ENCODE data around the gene C21orf58.
"Not testable (repeated sequence)": the region's sequence is repeated elsewhere in the genome, so short reads cannot be mapped to it uniquely, and the experiment has no call there.

The C21orf58 gene

DNA sequence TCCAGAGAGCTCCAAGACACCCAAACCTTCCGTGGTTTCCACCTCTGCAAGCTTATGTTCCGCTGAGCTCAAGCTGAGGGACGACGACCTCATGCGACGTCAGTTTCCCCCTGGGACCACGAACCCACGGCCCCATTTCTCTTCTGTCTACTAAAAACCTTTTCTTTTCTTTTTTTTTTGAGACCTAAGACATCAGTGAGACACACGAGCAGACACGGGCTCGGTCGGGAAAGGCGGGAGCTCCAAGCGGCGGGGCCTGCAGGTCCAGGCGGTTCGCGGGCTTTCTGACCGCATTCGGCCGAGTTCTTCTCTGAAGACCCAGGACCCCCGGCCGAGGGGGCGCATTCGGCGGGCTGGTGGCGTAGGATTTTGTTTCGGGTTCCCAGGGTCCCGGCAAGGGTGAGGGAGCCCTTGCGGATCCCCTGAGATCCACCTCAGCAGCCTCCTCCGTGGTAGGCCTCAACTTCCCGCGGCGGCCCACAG lies 402 bp downstream of the C21orf58 start:
- DNase-seq (ENCODE audit: low spot score), result no peak

DNA sequence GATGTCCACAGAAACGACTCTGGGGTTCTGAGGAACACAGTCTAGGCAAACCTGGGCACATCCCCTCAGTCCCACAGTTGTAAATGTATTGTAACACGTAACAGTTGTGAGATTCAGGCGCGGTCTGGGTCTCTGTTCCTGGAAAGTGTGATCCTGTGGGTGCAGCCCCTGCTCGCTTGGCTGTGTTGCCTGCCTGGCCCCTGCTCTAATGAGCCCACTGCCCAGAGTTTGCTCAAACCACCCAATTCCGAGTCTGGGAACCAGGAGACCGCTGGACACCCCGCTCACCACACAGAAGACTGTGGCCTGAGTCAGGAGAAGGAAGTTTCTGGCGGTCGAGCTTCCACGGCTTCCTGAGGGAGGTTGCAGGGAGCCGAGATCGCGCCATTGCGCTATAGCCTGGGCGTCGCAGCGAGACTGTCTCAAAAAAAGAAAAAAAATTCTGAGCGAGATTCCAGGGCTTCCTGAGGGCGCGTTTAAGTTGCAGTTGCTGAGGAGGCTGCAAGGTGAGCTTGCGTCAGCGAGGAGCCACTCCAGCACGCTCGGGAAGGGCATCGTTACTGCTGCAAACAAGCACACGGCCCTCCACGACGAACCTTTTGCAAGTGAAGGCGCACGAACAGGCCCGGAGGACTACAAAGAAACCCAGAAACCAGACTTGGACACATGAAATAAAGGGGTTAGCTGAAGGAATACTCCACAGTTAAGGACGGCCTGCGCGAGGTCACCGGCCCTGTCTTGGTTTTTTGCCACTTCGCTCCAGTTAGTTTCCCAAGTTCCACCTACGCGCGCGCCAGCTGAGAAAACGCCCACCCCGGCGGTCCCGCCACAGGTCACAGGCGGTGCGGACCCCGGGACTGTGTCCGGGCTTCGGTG lies 1.1 kb downstream of the C21orf58 start:
- no peak for DNase-seq (ENCODE audit: low spot score)

DNA sequence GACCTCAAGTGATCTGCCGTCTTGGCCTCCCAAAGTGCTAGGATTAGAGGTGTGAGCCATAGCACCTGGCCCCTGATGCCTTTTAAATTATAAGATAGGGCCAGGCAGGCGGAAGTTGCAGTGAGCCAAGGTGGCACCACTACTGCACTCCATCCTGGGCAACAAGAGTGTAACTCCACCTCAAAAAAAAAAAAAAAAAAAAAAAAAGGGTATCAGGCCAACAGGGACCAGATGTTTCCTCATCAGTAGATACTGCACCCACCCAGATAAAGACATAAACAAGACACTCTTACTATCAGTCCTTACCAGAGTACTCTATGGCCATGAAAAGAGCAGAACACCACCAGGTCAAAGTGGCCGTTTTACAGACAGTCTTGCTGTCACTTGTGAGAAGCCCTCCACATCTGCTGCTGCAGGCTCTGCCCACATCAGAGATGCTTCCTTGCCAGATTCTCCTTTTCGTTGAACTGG lies 3.3 kb downstream of the C21orf58 start:
- no peak for DNase-seq (ENCODE audit: low spot score)

DNA sequence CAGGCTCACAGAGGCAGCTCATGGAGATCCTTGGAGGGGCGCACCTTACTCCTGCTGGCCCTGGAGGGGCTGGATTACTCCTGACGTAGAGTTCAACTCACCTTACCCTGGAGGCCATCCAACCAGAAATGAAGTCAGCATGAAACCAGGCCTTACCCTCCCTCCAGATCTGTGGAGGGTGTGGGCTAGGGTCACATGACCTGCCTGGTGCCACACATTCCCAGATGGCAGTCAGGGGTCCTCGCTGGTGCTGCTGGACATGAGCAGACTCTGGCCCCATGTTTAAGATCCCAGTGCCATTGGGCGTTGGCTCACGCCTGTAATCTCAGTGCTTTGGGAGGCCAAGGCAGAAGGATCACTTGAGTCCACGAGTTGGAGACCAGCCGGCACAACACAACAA lies 4.5 kb downstream of the C21orf58 start:
- DNase-seq (ENCODE audit: low spot score), result no peak

DNA sequence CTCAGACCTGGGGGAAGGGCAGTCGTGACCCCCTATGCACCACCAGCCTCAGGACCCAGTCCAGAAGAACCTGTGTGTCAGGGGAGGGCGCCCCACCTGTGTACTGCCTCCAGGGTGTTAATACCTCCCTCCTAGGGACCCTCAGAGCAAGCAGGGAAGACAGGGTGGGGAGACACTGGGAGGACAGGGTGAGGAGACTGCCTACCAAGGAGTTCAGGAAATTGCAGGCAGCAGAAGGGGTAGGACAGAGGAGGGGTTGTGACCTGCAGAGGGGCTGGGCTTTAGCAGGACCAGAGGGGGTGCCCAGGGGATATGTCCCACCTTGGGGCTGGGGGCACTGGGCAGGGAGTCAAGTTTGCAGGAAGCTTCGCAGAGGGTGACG lies 5.2 kb downstream of the C21orf58 start:
- no peak for DNase-seq (ENCODE audit: low spot score)

DNA sequence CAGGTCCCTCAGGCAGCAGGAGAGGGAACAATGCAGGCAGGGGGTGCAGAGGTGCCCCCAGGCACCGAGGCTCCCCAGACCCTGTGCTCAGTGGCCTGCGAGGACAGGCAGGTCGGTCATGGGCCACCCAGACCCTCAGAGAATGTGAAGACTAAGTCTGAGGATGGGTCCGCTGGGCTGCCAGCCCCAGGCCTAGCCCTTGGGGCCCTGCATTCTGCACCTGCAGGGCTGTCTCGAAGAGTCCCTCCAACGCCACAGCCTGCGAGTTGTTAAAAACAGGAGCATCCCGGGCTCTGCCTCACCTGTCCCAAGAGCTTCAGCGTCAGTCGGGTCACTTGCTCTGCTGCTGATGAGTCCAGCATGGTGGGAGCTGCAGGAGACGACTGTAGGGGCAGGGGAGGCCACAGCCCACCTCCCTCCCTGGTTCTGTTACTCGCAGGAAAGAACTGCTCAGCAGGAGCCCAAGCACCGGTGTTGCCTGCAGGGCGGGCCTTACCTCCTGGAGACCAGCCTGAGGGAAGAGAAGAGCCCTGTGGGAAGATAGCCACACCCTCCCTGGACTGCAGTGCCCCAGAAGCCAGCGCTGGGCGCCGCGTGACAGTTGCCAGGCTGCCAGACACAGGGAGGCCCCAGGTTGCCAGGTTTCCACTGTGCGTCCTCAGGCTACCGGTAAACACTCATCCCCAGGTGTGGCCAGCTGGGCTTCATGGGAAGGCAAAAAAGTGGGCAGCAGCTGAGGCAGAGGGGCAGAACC lies 5.8 kb downstream of the C21orf58 start:
- no peak for DNase-seq (ENCODE audit: low spot score)

DNA sequence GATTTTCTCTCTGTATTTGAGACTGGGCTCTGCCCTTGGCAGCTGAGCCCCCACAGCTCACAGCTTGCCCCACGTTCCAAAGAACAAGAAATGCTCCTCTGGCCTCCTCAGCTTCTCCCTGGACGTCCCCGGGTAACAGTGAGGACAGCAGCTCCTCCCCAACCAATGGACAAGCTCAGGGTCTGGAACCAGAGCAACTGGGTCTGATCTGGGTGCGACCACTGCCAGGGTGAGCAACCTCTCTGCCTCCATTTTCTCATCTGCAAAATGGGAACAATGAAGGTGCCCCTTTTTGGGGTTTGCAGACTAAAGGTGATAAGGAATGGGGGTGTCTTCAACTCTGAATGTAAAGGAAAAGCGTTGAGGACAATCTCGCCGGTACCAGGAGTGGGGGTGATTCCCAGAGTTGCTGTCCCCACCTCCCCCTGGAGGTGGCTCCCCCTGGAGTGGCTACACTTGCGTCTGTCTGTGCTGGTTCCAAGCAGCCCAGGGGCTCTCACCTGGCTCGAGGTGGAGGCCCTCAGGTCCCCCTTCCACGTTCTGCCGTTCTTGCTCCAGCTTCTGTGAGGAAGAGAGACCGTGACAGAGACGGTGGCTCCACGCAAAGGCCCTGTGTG lies 6.9 kb downstream of the C21orf58 start:
- no peak for DNase-seq (ENCODE audit: low spot score)

DNA sequence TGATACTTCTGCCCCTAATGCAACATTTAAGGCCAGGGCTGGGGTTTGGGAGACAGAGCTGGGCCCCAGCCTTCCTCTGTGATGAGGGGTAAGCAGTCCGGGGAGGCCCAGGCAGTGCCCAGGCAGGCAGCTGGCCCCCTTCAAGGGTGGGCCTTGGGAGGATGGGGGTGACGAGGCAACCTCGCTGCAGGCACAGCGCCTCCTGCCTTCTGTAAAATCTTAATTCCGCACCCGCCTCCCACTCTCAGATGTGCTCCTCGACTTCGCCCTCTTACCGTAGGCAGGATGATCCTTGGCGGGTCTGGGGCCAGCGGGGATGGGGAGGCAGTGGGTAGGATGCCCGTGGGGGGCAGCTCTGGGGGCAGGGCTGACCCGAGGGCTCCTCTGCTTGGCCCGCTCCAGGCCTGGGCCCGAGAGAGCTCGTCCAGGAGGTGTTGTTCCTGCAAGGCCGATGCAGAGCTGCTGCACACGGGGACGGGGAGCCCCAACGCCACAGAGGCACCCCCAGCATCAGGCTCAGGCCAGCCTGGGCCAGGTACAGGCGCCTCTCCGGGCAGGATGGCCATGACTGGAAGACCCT lies 9.1 kb downstream of the C21orf58 start:
- DNase-seq (ENCODE audit: low spot score), result no peak

DNA sequence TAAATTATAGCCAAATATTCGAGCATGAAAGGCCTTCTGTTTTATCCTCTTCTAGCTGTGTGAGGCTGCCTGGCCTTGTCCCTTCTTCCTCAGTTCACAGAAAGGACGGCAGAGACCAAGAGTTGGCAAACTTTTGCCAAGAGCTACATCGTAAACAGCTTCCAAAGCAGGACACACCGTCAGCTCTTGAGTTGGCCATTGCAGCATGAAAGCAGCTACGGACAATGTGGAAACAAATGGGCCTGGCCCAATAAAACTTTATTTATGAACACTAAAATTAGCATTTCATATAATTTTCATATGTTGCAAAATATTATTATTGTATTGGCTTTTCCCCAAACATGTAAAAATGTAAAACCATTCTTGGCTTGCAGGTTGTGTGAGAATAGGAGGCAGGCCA lies 10.7 kb downstream of the C21orf58 start:
- no peak for DNase-seq (ENCODE audit: low spot score)

DNA sequence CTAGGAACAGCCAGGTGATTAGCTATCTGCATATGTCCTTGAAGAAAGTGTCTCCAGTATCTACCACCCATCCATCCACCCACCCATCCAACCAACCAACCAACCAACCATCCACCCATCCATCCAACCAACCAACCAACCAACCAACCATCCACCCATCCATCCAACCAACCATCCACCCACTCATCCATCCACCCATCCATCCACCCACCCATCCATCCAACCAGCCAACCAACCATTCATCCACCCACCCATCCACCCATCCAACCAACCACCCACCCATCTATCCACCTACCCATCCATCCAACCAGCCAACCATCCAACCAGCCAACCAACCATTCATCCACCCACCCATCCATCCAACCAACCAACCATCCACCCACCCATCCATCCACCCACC lies 12.1 kb downstream of the C21orf58 start:
- no peak for DNase-seq (ENCODE audit: low spot score)

DNA sequence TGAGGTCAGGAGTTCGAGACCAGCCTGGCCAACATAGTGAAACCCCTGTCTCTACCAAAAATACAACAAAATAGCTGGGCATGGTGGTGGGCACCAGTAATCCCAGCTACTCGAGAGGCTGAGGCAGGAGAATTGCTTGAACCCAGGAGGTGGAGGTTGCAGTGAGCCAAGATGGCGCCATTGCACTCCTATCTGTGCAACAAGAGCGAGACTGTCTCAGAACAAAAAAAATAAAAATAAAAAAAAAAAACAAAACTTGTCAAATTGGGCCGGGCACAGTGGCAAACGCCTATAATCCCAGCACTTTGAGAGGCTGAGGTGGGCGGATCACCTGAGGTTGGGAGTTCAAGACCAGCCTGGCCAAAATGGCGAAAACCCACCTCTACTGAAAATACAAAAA lies 13.4 kb downstream of the C21orf58 start:
- DNase-seq (ENCODE audit: low spot score), result not testable (repeated sequence)

DNA sequence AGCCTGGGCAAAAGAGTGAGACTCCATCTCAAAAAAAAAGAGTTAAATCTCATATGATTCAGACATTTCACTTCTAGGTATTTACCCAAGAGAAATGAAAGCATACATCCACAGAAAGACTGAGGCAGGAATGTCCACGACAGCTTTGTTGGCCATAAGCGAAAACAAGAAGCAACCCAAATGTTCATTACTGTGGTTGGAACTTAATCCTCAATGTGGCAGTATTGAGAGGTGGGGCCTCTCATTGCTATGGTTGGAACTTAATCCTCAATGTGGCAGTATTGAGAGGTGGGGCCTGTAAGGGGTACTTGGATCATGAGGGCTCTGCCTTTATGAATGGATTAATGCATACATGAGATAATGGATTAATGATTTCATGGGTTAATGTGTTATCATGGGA lies 15.2 kb downstream of the C21orf58 start:
- DNase-seq (ENCODE audit: low spot score), result no peak

DNA sequence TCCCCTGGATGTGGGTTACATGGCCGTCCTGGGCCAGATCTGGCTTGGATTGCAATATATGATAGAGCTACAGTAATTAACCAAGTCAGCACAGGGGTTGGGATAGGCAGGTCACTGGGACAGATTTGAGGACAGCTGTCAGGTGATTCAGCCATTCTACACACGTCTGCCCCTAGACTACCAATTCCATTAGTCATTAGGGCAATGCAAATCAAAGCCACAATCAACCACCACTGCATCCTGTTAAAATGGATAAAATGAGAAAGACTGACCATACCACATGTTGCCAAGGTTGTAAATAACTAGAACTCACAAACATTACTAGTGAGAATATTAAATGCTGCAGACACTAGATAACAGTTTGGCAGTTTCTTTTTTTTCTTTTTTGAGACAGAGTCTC lies 16.0 kb downstream of the C21orf58 start:
- no peak for DNase-seq (ENCODE audit: low spot score)

DNA sequence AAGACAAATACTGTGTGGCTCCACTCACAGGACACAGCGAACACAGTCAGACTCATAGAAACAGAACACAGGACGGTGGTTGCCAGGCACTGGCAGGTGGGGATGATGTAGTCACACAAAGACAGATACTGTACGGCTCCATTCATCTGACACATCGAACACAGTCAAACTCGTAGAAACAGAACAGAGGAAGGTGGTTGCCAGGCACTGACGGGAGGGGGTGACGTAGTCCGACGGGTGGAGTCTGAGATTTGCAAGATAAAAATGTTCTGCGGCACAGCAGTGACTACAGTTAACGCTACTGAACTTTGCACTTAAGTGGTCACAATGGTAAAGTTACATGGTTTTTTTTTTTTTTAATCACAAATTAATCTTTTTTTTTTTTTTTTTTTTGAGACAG lies 18.7 kb downstream of the C21orf58 start:
- no peak for DNase-seq (ENCODE audit: low spot score)

DNA sequence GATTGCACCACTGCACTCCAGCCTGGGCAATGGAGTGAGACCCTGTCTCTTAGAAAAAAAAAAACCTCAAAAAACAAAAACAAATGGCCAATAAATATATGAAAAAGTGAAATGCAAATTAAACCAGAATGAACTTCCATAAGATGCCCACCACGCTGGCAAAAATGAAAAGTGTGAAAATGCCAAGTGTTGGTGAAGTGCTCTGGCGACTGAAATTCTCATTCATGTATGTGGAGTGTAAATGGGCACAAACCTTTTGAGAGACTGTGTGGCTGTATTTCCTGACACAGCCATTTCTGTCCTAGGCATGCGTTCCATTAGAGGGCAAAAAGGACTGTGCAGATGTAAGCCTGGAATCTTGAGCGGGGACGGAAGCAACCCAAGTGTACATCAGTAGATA lies 19.2 kb downstream of the C21orf58 start:
- no peak for DNase-seq (ENCODE audit: low spot score)

DNA sequence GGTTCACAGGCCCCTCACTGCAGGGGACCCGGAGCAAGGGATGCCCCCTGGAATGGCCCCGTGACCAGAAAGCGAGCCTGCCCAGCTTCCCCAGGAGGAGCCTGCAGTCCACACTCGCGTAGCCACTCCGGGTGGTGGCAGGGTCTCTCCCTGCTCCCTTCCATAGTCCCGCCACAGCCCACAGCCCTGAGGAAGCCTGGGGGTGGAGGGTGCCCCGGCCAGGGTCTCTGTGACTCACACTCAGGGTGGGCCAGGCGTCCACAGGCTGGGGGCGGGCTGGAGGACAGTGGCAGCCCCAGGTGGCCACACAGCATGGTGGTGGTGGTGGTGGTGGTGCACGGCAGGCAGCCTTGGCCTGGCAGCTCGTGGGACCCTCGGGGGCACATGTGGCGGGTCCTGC lies 21.9 kb downstream of the C21orf58 start:
- no peak for DNase-seq (ENCODE audit: low spot score)

DNA sequence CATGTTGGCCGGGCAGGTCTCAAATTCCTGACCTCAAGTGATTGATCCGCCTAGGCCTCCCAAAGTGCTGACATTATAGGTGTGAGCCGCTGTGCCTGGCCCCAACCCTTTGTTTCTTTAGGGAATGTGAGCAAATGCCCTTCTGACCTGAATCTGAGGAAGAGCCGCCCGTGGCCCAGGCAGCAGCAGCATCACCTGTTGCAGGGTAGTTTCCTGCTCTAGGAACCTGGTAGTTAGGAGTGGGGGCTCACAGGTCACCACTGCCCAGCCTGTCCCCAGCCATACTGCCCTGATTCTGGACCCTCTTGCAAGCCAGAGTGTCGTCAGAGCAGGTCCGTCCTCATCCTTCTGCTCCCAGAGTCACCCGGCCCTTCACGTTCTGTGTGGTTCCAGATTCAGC lies 24.5 kb downstream of the C21orf58 start:
- no peak for DNase-seq (ENCODE audit: low spot score)

DNA sequence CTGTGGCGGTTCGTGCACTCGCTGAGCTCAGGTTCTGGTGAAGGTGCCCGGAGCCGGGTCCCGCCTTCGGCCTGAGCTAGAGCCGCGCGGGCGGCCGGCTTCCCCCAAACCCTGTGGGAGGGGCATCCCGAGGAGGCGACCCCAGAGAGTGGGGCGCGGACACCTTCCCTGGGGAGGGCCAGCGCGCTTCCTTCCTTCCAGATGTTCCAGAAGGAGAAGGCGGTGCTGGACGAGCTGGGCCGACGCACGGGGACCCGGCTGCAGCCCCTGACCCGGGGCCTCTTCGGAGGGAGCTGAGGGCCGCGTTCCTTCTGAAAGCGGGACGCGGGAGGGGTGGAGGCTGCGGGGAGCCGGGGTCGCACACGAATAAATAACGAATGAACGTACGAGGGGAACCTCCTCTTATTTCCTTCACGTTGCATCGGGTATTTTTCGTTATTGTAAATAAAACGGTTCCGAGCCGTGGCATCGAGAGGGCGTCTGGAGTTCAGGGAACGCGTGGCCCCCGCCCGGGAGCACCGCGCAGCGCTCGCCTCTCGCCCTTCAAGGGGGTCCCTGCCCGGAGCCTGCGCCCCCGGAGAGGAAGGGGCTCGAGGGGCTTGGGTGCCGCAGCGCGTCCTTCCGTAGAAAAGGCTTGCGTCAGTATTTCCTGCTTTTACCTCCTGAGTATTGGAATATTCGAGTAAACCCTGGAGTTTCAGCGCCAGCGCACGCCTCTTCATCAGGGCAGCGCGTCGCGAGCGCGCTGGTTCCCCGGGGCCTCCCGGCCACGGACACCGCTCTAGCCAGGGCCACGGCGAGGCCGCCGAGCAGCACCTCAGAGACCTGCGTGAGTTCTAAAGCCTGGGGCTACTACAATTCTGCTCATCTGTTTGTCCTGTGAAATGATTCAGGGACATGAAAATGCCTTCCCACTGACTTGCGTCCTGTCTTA lies 26.1 kb downstream of the C21orf58 start:
- peak; percentile 75 for DNase-seq (ENCODE audit: low spot score)

DNA sequence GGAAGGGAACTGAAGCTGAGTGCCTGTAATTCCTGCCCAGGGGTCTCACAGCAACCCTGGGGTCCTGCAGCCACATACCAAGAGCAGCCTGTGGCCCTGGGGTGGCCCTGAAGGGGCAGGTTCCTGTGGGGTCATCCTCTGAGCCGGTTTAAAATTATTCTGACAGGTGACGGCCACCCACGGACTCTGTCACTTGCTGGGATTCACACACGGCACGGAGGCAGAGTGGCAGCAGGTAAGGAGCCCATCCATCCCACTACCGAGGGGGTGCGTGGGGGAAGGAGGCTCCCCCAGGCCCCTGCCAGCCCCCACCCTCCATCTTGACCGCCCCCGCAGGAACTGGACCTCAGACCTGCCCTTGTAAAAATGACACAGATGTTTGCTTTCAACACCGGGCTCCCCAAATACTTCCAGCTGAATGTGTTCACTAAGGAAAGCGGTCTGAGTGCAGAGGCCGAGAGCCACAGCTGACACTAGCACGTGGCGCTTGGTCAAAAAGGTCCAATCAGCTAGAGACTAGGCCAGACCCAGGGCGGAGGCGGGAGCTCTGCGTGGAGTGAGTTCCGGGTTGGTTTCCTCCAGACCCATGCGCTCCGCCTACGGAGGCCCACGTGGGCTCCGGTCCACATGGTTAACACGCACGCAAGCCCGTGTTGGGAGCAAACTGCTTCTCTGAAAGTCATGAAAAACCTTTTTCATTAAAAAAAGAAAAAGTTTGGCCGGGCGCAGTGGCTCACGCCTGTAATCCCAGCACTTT lies 27.5 kb downstream of the C21orf58 start:
- DNase-seq (ENCODE audit: low spot score), result peak; percentile 83

DNA sequence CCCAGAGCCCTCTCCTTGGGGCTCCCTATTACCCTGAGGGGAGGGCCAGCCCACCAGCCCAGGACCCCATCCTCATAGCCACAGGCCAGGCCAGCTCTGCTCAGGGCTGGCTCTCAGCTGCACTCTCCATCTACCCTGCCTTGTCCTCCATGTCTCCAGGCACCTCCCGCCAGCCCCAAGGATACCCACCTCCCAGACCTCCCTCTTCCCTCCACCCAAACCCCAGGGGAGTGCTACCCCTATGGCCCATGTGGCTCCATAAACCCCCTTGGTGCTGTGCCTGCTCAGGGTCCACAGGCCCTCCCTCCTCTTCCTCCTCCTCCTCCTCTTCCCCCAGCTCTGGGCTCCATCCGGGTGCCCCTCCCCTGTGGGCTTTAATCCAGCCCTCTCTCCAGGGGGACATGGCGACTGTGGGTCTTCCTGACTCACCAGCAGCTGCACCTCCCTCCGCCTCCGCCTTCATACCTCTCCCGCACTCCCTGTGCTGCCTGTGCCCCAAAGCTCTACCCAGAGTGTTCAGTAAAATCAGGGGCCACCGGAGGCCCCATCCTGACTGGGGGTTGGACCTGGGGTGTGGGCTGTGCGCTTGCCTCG lies 28.4 kb downstream of the C21orf58 start:
- no peak for DNase-seq (ENCODE audit: low spot score)

All from left forelimb (tissue), 1 donor.